Rectal smooth muscle tissue (tissue), 1 donor: Measurements from ENCODE around the gene OR10W1.

Experiments
- H3K27ac ChIP-seq: one replicate; pipeline ENCODE4 v1.7.0; 2013; ENCODE audit warnings: low read depth, low read length, inconsistent platforms
- H3K27me3 ChIP-seq: one replicate; pipeline ENCODE4 v1.7.0; 2013; ENCODE audit warnings: low read length; ENCODE audit not compliant: control insufficient read depth, insufficient read depth
- H3K36me3 ChIP-seq: one replicate; pipeline ENCODE4 v1.7.0; 2013; ENCODE audit warnings: low read length; ENCODE audit not compliant: control insufficient read depth, insufficient read depth
- H3K4me1 ChIP-seq: one replicate; pipeline ENCODE4 v1.7.0; 2013; ENCODE audit warnings: low read length; ENCODE audit not compliant: control insufficient read depth, insufficient read depth
- H3K4me3 ChIP-seq: one replicate; pipeline ENCODE4 v1.7.0; 2013; ENCODE audit warnings: low read length
- H3K9ac ChIP-seq: one replicate; pipeline ENCODE4 v1.7.0; 2013; ENCODE audit warnings: low read length

Gene OR10W1, protein sequence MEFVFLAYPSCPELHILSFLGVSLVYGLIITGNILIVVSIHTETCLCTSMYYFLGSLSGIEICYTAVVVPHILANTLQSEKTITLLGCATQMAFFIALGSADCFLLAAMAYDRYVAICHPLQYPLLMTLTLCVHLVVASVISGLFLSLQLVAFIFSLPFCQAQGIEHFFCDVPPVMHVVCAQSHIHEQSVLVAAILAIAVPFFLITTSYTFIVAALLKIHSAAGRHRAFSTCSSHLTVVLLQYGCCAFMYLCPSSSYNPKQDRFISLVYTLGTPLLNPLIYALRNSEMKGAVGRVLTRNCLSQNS

DNA sequence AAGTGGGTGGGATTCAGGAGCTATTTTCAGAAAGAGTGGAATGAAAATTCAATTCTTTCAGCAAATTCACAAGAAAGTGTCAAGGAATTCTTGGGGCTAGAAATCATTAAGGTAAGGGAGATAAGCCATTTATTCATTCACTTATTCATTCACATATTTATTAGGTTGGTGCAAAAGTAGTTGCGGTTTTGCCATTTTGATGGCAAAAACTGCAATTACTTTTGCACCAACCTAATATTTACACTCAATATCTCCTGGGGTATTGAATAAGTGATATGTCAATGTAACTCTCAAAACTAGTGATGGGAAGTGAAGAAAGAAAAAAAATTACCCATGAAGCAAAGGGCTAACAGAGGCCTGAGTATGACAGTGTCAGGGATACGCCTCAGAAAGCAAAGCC is at the start of gene OR10W1:
Gene OR10W1, minus strand, starts transcription at position 119 of the 400 bp plus-strand sequence. CDS start 402 bp downstream, outside the sequence.
- H3K27ac ChIP-seq, result no peak within 1 kb of the TSS
- H3K4me3 ChIP-seq, result no peak within 1 kb of the TSS
- H3K27me3 ChIP-seq, result no peaks in the 10 kb centered on the region
- H3K36me3 ChIP-seq, result no peaks in the 10 kb centered on the region
- H3K9ac ChIP-seq, result no peak within 1 kb of the TSS
- no peaks in the 10 kb centered on the region for H3K4me1 ChIP-seq

DNA sequence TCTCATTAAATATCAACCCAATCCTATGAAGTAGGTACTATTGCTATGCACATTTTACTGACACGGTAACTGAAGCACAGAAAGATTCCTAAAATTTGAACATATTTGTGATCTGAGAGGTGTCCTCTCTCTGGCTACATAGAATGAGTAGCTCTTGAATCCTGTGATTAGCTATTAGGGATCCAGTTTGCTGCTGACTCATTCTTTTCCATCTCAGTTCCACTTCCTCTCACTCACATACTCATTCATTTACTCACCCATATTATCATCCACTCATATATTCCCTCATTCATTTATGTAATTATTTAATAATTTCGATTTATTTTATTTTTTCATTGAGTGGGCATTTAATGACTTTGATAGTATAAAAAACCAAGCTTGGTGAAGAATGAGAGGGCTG is 48.1 kb upstream of the OR10W1 start:
- H3K4me1 ChIP-seq, result no peaks in the 10 kb centered on the region
- no peaks in the 10 kb centered on the region for H3K27me3 ChIP-seq
- H3K36me3 ChIP-seq, result no peaks in the 10 kb centered on the region
- H3K4me3 ChIP-seq, result no peak overlapping the region
- no peak overlapping the region for H3K27ac ChIP-seq
- H3K9ac ChIP-seq, result no peak overlapping the region

DNA sequence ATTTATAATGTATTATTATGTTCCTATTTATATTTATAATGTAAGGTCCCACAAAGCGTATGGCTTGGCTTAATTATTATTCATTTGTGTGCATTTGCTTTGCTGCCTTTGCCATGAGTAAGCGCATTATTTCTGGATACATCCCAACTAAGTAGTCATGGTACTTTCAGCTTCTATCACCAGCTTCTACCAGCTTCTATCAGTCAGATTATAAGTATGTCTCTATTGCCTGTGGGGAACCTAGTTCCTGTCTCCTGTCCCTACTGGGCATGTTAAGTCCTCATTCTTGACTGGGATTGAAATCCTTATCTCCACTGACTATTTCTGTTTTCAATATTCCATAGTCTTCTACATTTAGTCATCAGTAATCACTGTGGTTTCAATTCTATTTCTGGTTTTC is 33.5 kb upstream of the OR10W1 start:
- no peak overlapping the region for H3K9ac ChIP-seq
- no peak overlapping the region for H3K27ac ChIP-seq
- no peak overlapping the region for H3K4me3 ChIP-seq
- no peaks in the 10 kb centered on the region for H3K27me3 ChIP-seq
- no peaks in the 10 kb centered on the region for H3K4me1 ChIP-seq
- H3K36me3 ChIP-seq, result no peaks in the 10 kb centered on the region

DNA sequence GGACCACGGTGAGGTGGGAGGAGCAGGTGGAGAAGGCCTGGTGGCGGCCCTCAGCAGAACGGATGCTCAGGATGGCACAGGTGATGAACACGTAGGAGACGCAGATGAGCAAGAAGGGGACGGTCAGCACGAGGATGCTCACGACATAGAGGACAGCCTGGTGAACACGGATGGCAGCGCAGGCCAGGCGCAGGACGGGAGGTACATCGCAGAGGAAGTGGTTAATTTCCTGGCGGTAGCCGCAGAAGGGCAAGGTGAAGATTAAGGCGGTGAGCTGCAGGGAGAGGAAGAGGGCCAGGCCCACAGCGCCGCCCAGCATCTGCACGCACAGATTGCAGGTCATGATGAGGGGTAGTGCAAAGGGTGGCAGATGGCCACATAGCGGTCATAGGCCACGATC is 24.0 kb upstream of the OR10W1 start:
- H3K9ac ChIP-seq, result no peak overlapping the region
- H3K27ac ChIP-seq, result no peak overlapping the region
- H3K27me3 ChIP-seq, result no peaks in the 10 kb centered on the region
- no peak overlapping the region for H3K4me3 ChIP-seq
- H3K36me3 ChIP-seq, result no peaks in the 10 kb centered on the region
- no peaks in the 10 kb centered on the region for H3K4me1 ChIP-seq

DNA sequence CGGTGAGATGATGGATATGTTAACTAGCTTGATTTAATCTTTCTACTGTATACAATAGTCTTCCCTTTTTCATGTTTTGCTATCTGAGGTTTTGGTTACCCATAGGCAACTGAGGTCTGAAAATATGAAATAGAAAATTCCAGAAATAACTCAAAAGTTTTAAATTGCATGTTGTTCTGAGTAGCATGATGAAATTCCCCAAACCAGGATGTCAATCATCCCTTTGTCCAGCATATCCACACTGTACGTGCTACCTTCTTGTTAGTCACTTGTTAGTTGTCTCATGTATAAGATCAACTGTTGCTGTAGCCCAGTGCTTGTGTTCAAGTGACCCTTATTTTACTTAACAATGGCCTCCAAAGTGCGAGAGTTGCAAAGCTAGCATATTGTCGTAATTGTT is 21.2 kb upstream of the OR10W1 start:
- no peak overlapping the region for H3K4me3 ChIP-seq
- no peaks in the 10 kb centered on the region for H3K36me3 ChIP-seq

DNA sequence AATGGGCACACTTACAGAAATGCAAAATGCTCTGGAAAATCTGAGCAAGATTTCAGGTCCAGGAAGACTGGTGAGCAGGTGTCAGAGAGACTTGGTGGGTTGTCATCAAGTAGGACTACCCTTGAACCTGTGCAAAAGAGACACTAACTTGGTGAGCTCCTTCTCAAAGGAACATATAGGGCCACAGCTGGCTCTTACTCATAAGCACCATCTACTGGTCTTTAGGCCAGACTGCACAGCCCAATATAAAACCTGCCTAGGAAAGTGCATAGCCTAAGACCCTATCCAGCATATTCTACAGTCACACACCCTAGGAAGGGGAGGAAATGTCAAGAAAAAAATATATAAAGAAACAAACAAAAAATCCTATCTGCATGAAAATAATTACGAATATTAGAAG is 18.2 kb upstream of the OR10W1 start:
- Histone ChIP-seq H3K4me1 (no peaks in the 10 kb centered on the region), H3K27ac (no peak overlapping the region)

More for the DNA sequence above, 21.2 kb upstream of the OR10W1 start:
- no peak overlapping the region for H3K27ac ChIP-seq
- H3K4me1 ChIP-seq, result no peaks in the 10 kb centered on the region
- no peak overlapping the region for H3K9ac ChIP-seq
- no peaks in the 10 kb centered on the region for H3K27me3 ChIP-seq

DNA sequence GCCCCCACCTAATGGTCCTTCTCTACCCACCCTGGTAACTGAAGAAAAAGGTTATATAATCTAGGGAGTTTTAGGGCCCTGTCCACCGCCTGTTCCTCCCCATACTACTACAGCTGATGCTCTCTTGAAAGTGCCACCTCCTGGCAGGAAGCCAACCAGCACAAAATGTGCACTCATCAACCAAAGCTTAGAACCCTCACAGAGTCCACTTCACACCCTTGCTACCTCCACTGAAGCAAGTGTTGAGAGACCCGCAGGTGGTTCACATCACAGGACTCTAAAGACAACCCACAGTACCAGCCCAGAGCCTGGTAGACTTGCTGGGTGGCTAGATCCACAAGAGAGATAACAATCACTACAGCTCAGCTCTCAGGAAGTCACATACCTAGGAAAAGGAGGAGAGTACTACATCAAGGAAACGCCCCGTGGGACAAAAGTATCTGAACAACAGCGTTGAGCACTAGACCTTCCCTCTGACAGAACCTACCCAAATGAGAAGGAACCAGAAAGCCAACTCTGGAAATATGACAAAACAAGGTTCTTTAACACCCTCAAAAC is 17.5 kb upstream of the OR10W1 start:
- no peaks in the 10 kb centered on the region for H3K4me1 ChIP-seq
- no peak overlapping the region for H3K27ac ChIP-seq
- no peak overlapping the region for H3K9ac ChIP-seq
- H3K36me3 ChIP-seq, result no peaks in the 10 kb centered on the region
- H3K27me3 ChIP-seq, result no peaks in the 10 kb centered on the region
- no peak overlapping the region for H3K4me3 ChIP-seq

More for the DNA sequence above, 18.2 kb upstream of the OR10W1 start:
- Histone ChIP-seq H3K36me3 (no peaks in the 10 kb centered on the region), H3K27me3 (no peaks in the 10 kb centered on the region), H3K9ac (no peak overlapping the region), H3K4me3 (no peak overlapping the region)

DNA sequence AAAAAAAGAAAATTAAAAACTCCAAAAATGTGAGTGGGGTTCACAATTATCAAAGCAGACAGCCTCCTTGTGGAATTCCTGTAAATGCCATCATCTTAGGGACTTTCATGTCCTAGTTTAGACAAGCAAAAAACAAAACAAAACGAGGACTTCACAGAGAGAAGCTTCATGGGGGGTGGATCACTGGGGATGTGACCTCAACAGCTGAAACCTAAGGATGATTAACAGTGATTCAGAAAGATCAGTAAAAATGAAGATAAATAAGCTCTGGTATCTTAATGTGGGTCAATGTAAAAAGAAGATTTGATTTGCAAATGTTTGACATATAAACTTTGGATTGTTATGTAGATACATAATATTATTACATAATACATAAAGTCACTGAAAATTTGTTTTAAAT is 8.1 kb upstream of the OR10W1 start:
- H3K4me3 ChIP-seq, result no peak overlapping the region
- H3K27ac ChIP-seq, result no peak overlapping the region
- no peaks in the 10 kb centered on the region for H3K4me1 ChIP-seq
- H3K27me3 ChIP-seq, result no peaks in the 10 kb centered on the region
- no peak overlapping the region for H3K9ac ChIP-seq
- no peaks in the 10 kb centered on the region for H3K36me3 ChIP-seq

DNA sequence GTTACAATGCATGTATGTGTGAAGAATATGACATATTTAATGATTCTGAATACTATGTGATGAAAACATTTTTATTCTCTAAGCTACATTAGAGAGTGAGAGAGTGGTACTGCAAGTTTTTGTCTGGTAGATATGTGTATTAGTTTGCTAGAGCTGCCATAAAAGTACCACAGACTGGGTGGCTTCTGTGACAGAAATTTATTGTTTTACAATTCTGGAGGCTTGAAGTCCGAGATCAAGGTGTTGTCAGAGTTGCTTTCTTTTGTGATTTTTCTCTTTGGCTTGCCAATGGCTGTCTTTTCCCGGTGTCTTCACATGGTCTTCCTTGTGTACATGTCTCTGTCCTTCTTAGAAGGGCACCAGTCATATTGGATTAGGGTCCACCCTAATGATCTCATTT is 6.9 kb upstream of the OR10W1 start:
- H3K27ac ChIP-seq, result no peak overlapping the region
- no peaks in the 10 kb centered on the region for H3K4me1 ChIP-seq
- no peak overlapping the region for H3K4me3 ChIP-seq
- no peaks in the 10 kb centered on the region for H3K36me3 ChIP-seq
- H3K27me3 ChIP-seq, result no peaks in the 10 kb centered on the region
- no peak overlapping the region for H3K9ac ChIP-seq

DNA sequence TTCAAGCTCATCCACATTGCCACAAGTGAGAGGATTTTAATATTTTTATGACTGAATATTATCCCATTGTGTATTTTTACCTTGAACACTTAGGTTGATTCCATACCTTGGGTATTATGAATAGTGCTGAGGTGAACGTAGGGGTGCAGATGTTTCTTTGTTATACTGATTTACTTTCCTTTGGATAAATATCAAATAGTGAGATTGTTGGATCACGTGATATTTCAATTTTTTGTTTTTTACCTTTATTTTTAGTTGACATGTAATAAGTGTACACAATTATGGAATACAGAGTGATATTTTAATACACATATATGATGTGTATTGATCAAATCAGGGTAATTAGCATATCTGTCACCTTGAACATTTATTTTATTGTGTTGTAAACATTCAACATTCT is 8.1 kb downstream of the OR10W1 start:
- Histone ChIP-seq H3K9ac (no peak overlapping the region), H3K27me3 (no peaks in the 10 kb centered on the region), H3K4me1 (no peaks in the 10 kb centered on the region), H3K4me3 (no peak overlapping the region), H3K36me3 (no peaks in the 10 kb centered on the region), H3K27ac (no peak overlapping the region)

DNA sequence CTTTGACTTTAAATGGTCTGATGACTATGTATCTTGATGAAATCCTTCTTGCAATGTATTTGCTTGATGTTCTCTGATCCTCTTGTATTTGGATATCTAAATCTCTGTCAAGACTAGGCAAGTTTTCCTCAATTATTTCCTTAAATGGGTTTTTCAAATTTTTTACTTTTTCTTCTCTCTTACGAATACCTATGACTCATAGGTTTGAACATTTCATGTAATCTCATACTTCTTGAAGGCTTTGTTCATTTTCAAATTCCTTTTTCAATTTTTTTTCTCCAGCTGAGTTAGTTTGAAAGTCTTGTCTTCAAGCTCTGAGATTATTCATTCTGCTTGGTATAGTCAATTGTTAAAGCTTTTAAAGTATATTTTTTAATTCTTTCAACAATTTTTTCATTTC is 13.1 kb downstream of the OR10W1 start:
- Histone ChIP-seq H3K36me3 (no peaks in the 10 kb centered on the region), H3K9ac (no peak overlapping the region), H3K27ac (no peak overlapping the region), H3K4me3 (no peak overlapping the region), H3K4me1 (no peaks in the 10 kb centered on the region), H3K27me3 (no peaks in the 10 kb centered on the region)

DNA sequence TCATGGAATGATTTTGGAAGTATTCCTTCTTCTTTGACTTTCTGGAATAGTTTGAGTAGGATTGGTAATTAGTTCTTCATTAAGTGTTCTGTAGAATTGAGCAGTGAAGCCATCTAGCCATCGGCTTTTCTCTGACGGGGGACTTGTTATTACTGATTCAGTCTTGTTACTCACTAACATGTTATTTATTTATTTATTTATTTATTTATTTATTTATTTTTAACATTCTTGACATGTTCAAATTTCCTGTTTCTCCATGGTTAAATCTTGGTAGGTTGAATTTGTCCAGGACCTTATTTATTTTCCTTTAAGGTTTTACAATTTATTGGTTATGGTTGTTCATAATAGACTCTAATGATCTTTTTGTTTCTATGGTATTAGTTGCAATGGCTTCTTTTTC is 24.1 kb downstream of the OR10W1 start:
- Histone ChIP-seq H3K4me3 (no peak overlapping the region), H3K4me1 (no peaks in the 10 kb centered on the region), H3K36me3 (no peaks in the 10 kb centered on the region), H3K9ac (no peak overlapping the region), H3K27ac (no peak overlapping the region), H3K27me3 (no peaks in the 10 kb centered on the region)

DNA sequence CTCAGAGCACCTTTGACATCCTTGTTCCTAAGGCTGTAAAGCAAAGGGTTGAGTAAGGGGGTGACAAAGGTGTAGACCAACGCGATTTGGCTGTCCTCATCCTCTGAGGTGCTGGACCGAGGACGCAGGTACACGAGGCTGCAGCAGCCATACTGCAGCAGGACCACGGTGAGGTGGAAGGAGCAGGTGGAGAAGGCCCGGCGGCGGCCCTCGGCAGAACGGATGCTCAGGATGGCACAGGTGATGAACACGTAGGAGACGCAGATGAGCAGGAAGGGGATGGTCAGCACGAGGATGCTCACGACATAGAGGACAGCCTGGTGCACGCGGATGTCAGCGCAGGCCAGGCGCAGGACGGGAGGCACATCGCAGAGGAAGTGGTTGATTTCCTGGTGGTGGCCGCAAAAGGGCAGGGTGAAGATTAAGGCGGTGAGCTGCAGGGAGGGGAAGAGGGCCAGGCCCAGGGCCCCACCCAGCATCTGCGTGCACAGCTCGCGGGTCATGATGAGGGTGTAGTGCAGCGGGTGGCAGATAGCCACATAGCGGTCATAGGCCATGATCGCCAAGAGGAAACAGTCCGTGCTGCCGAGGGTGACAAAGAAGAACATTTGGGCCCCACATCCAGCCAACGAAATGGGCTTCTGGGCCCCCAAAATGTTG is 40.0 kb downstream of the OR10W1 start:
- no peaks in the 10 kb centered on the region for H3K4me1 ChIP-seq
- H3K27me3 ChIP-seq, result no peaks in the 10 kb centered on the region
- no peak overlapping the region for H3K4me3 ChIP-seq
- no peaks in the 10 kb centered on the region for H3K36me3 ChIP-seq
- no peak overlapping the region for H3K27ac ChIP-seq
- H3K9ac ChIP-seq, result no peak overlapping the region
